Choroid plexus epithelial cell (primary cell): ENCODE results near the gene LDLRAD2.
A peak's percentile ranks its signal among the peaks of the same experiment; 100 is the strongest.
"Not testable (repeated sequence)": the region's sequence is repeated elsewhere in the genome, so short reads cannot be mapped to it uniquely, and the experiment has no call there.

ENCODE experiments used
- DNase-seq: peaks from one replicate; pipeline ENCODE4 v3.0.0-alpha.2; 2010; ENCODE audit warnings: low read depth
- H3K4me3 ChIP-seq: 2 replicates; pipeline ENCODE4 v1.5.1; 2011; ENCODE audit warnings: low read depth, mild to moderate bottlenecking, control low read depth, low read length, moderate library complexity
- TF ChIP-seq, protein P1 (sequence below): conservative IDR thresholded peaks from 2 replicates; pipeline ENCODE4 v1.5.1; 2011; ENCODE audit warnings: low read depth, mild to moderate bottlenecking, control low read depth, inconsistent platforms, low read length, moderate library complexity

Gene LDLRAD2

DNA sequence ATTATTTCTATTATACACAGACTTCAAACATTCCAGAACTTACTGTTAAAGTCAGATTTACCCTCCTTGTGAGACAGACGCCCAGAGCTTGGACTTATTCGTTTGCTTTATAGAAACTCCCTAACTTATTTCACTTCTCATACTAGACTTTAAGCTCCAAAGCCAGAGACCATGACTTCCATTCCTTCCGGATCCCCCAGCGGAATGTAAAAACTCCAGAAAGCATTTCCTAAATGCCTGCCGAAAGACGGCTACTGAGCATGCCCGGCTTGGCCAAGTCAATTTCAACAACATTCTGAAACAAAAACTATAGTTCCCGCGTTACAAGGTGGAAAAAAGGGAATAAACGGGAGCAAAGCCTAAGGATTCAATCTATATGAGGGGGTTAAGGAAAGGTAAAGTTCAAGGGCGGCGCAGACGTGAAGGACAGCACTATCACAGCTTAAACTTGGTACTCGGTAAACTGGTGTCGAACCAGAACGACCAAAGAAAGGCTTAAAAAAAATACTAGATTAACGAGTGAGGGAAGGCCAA, 30.2 kb upstream of the LDLRAD2 start:
- DNase-seq, result peak; percentile 75
- peak overlapping the region; percentile 98 for H3K4me3 ChIP-seq
- TF ChIP-seq, protein P1, sequence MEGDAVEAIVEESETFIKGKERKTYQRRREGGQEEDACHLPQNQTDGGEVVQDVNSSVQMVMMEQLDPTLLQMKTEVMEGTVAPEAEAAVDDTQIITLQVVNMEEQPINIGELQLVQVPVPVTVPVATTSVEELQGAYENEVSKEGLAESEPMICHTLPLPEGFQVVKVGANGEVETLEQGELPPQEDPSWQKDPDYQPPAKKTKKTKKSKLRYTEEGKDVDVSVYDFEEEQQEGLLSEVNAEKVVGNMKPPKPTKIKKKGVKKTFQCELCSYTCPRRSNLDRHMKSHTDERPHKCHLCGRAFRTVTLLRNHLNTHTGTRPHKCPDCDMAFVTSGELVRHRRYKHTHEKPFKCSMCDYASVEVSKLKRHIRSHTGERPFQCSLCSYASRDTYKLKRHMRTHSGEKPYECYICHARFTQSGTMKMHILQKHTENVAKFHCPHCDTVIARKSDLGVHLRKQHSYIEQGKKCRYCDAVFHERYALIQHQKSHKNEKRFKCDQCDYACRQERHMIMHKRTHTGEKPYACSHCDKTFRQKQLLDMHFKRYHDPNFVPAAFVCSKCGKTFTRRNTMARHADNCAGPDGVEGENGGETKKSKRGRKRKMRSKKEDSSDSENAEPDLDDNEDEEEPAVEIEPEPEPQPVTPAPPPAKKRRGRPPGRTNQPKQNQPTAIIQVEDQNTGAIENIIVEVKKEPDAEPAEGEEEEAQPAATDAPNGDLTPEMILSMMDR, result no peak

DNA sequence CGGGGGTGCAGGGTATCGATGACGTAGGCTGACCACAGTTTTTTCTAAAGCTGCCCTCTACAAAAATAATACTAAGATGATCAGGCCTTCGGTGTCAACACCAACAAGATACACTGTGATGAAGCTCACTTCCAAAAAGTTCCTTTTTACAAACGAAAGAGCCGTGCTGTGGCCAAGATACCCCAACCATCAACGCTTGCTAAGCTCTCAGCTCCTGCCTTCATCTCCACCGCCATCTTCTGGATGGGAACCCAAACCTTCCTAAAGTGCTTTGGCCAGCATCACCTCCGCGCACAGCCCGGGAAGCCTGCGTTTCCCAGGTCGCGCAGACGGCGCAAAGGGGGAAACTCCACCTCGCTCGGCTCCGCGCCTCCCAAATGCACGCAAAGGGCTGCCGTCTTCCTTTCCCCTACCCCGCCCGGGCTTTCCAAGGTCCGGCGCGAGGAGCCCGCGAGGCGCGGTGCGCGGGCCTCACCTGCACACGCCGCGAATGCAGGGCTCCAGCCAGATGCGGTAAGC, 29.7 kb upstream of the LDLRAD2 start:
- peak overlapping the region; percentile 98 for H3K4me3 ChIP-seq
- TF ChIP-seq, protein P1, result peak; percentile 58
- peak; percentile 72 for DNase-seq

DNA sequence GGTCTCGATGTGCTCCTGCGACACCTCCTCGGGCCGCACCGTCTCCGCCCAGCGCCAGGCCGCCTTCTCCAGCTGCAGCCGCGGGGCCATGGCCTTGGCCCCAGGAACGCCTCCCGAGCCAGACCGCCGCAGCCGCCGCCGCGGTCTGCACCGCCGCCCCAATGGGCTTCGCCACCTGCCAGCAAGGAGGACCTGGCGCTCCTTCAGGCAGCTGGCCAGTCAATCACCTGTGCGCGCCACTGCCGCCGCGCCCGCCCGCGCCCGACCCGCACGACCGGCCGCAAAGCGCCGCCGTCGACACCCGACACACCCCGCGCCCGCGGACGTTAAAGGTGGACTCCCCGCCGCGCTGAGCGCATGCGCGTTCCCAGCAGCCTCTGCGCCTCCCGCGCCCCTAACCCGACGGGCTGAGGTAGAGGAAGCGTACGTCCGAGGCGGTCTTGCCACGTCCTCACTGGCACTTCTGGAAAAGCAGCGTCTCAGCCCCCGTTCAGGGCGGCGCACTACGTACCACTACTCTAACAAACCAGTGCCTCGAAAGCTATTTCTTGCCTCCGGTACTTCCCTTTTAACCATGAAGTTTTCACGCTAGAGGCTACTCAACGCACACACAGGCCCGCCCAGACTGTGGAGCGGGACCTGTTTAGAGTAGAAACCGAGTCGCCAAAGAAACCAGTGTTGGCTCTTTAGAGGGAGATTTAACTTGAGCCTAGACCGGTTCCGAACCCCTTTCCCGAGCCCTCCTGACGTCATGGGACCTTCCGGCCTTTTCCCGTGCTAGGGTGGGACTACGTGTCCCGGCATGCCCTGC, 29.0 kb upstream of the LDLRAD2 start, which contains the start of gene USP48:
USP48 (minus strand) TSS at position 282 of the 811 bp plus-strand sequence; CDS start at position 90, 192 bp downstream.
- peak; percentile 98 for DNase-seq
- H3K4me3 ChIP-seq, result peak within 1 kb of the TSS; percentile 98
- TF ChIP-seq, protein P1, result no peak

DNA sequence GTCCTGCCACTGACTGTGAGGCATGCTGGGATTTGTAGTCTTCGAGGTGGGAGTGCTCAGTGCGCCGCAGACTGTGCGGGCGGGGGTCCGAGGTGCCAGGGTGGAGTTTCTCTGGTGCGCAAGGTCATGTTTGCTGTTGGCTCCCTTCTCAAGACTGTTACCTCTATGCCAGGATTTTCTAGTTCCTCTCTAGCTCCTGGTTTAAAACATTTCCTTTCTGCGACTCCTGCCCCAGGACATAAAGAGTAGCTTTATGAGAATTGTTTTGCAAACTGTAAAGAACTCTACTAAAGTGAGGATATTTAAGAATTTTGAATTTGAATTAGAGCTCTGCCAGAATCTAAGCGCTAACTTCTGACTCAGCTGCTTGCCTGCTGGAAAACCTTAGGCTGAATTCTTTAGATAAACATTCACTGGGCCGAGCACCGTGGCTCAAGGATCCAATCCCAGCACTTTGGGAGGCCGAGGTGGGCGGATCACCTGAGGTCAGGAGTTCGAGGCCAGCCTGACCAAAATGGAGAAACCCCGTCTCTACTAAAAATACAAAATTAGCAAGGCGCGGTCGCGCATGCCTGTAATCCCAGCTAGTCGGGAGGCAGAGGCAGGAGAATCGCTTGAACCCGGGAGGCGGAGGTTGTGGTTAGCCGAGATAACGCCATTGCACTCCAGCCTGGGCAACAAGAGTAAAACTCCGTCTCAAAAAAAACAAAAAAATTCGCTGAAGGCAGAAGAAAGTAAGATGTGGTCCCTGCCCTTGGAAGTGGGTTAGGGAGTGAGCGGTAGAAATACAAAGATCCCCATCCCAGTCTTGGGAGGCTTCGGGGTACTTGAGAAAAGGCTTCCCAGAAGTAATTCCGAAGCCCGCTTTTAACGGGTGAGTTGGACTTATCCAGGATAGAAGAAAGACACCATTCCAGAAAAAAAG, 28.1 kb upstream of the LDLRAD2 start:
- TF ChIP-seq, protein P1, result no peak
- peak; percentile 79 for DNase-seq
- peak overlapping the region; percentile 98 for H3K4me3 ChIP-seq

DNA sequence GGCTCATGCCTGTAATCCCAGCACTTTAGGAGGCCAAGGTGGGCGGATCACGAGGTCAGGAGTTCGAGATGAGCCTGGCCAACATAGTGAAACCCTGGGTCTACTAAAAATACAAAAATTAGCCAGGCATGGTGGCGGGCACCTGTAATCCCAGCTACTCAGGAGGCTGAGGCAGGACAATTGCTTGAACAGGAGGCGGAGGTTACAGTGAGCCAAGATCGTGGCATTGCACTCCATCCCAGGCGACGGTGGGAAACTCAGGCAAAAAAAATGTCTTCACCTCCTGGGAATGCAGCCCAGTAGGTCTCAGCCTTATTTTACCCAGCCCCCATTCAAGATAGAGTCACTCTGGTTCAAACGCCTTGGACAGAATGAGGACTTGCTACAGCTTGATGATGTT, 26.3 kb upstream of the LDLRAD2 start:
- H3K4me3 ChIP-seq, DNase-seq: not testable (repeated sequence)

DNA sequence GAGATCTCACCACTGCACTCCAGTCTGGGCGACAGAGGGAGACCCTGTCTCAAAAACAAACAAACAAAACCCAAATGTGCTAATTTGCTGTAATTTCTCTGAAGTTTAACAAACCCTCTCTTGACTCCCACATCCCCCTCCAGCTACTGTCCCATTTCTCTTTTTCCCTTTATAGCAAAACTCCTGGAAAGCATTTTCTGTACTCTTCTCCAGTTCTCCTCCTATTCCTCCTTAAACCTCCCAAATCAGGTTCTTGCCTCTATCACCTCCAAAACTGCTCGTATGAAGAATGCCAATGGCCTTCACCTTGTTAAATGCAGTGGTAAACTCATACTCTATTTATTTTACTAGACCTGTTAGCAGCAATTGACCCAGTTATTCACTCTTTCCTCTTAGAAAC, 25.4 kb upstream of the LDLRAD2 start:
- TF ChIP-seq, protein P1, result no peak
- DNase-seq, result no peak
- no peak overlapping the region for H3K4me3 ChIP-seq

DNA sequence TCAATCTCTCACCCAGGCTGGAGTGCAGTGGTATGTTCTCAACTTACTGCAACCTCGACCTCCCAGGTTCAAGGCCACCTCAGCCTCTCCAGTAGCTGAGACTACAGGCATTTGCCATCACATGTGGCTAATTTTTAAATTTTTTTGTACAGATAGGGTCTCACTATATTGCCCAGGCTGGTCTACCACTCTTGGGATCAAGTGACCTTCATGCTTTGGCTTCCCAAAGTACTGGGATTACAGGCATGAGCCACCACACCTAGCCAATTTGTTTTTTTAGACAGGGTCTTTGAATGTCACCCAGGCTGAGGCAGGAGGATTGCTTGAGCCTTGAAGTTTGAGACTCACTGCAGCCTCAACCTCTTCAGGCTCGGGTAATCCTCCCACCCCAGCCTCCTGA, 19.0 kb upstream of the LDLRAD2 start:
- TF ChIP-seq, protein P1, result no peak
- no peak for DNase-seq
- no peak overlapping the region for H3K4me3 ChIP-seq
